NCI-H2107 (cell line): ENCODE data around the gene APC.

ENCODE experiments used
- DNase-seq: peaks from one replicate; lab custom pipeline; 2025; lab: John Stamatoyannopoulos, UW

The APC gene

DNA sequence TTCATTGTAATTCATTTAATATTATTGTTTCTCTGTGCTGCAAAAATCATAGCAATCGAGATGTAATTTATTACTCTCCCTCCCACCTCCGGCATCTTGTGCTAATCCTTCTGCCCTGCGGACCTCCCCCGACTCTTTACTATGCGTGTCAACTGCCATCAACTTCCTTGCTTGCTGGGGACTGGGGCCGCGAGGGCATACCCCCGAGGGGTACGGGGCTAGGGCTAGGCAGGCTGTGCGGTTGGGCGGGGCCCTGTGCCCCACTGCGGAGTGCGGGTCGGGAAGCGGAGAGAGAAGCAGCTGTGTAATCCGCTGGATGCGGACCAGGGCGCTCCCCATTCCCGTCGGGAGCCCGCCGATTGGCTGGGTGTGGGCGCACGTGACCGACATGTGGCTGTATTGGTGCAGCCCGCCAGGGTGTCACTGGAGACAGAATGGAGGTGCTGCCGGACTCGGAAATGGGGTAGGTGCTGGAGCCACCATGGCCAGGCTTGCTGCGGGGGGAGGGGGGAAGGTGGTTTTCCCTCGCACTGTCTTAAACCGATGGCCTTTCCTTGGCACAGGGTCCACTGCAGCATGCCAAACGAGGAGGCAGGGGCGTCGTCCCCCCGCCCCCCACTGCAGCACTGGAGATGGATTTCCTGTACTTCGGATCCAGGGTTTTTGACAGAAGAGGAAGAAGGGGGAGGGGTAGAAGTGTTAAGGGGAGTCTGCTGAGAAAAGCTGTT lies at the start of gene APC:
APC (plus strand) TSS at position 423 of the 728 bp plus-strand sequence. CDS start 17,006 bp downstream, outside the sequence.
- peak; percentile 34 for DNase-seq

DNA sequence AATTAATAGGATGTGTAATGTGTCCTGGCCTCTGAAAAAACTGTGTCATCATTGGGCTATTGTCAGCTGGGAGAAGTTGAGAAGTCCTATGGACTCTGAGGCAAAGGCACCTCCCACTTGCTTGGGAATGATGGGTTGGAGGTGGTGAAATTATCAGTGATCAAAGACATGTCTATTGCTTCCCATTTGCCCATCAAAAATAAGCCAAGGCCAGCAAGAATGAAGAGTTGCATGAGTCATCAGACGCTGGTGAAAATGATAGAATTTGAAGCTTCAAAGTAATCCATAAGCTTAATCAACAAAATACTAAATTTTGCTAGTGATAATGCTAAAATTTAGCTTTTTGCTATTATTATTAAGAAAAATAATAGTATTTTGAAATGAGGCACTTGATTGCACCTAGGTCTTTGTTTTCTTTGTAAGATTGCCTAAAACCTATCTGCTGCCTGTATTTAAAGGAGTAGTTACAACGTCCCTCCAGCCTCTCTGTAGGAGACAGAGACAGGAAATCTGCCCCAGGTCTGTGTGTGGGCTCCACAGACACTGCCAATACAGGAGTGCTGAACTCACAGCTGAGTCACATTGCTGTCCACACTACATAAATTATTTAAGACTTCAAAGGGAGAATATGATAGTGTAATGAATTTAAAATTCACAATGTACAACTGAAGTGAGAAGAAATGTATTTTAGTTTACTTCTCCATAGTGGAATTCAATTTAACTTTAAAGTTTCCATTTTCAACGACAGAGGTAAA lies 48.4 kb upstream of the APC start:
- no peak for DNase-seq

GRCh38 chr5:112690605-112691338 lies 46.9 kb upstream of the APC start:
- DNase-seq, result no peak

GRCh38 chr5:112691339-112691680 lies 46.4 kb upstream of the APC start:
- no peak for DNase-seq

DNA sequence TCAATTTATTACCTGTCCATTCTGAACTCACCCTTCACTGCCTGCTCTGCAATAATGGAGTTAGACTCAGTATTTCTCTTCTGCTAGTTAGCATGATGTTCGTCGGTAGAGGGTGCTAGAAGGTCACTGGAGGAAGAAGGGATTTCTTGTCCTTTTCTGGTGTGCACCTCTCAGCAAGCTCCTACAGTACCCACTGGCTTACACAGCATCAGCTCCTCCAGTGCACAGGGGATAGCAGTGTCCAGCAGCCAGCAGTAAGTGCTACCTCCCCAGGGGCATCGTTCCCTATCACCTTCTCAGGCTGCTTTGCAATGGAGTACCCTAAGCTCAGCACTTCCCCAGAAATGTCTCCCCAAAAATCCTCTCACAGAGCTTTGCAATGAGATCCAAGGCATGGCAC lies 45.9 kb upstream of the APC start:
- no peak for DNase-seq

GRCh38 chr5:112692472-112692871 lies 45.2 kb upstream of the APC start:
- DNase-seq, result no peak

DNA sequence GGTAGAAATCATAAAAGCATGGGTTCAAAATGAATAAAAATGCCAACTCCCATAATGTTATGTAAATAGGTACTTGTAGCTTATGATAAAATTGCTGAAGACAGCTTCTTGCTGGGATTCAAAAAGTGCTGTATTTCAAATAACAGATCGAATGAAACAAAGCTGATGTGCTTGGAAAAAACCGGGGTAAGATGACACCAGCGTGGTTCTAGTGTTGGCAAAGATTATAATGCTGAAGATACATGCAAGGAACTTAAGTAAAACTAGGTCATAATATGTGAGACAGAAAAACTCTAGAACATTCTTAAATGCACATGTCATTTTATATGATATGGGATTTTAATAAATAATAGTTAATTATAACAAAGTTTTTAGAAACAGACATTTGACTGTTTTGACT lies 44.4 kb upstream of the APC start:
- no peak for DNase-seq

DNA sequence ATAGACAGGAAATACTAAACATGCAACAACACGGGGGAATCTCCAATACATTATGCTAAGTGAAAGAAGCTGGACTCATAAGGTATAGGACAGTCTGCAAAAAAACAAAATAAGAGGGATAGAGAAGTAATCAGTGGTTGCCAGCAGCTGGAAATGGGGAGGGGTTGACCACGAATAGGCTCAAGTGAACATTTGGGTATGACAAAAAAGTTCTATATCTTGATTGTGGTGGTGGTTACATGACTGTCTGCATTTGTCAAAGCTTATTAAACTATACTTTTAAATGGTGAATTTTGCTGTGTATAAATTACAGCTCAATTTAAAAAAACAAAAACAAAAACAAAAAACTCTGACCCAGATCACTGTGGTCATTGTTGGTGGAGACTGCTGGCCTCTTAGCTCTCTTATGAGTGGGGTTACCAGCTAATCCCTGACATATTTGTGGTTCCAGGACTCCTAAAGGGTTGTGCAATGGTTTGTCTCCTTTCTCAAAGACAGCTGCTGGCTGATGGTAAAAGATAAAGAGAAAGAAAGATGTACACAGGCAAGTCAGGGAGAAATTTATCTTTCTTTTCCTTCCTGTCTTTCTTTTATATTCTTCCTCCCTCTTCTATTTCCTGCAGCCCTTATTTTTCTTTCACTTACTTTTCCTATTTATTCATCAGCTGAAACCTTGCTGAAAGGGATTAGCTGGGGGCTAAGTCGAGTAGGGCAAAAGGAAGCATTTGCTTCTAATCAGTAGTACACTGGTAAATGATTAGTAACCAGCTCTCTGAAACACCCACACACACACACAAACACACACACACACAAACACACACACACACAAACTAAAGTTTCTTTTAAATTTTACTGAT lies 42.6 kb upstream of the APC start:
- no peak for DNase-seq

DNA sequence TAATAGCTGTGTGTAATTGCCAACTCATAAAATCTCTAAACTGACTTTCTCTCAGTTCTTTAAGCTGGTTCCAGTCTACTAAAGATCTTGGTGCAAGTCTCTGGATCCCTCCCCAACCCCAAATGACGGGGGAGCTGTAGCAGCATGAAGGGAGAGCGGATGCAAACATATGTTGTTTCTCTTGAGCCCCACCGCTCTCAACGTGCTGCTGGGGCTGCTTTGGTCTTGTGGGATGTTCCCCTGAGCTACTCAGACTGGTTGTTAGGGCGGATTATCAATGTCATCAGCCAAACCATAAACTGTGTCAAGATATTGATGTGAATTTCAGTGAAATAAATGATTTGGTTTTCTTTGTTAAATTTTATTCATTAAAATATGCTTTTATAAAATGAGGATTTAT lies 40.9 kb upstream of the APC start:
- no peak for DNase-seq

GRCh38 chr5:112697322-112697721 lies 40.4 kb upstream of the APC start:
- no peak for DNase-seq

DNA sequence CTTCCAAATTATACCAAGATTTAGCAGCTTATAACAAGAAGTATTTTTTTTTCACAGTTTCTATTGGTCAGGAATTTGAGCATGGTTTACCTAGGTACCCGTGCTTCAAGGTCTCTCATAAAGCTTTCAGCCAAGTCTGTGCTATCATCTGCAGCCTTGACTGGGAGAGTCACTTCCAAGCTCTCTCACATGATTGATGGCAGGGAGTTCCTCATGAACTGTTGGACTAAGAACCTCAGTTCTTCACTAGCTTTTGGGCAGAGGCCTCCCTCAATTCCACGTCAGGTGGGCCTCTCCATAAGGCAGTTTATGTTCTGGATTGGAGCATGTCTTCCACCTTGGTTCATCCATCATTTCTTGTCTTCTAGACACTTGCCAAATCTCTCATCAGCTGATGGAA lies 39.9 kb upstream of the APC start:
- no peak for DNase-seq

DNA sequence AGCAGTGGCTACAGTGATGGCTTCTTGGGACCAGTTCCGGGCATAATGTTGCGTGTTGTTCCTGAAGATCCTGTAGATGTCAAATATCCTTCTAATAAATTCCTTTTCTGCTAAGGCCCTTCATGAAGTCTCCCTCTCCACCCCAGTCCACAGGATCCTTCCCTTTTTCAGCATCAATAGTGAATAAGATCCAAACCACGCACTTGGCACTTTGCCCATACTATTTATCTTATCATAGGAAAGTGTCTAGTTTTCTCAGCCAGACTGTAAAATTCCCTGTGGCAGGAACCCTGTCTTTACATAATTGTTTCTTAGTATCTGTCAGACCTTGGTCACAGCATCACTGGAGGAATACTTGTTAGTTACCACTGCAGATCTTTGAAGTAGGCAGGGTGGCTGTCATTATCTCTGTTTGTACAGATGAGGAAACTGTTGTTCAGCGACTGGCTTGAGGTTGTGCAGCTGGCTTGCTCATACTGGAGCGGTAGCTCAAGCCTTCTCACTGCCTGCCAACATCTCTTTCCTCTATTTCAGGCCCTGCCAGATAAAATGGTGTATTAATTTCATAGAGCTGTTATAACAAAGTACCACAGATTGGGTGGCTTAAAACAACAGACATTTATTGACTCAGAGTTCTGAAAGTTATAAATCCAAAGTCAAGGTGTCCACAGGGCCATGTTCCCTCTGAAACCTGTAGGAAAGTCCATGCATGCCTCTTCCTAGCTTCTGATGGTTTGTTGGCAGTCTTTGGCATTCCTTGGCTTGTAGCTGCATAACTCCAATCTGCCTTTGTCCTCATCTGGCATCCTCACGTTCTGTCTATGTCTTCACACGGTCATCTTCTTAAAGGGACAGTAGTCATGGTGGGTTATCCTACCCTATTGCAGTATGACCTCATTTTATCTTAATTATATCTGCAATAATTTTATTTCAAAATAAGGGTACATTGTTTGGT lies 33.5 kb upstream of the APC start:
- DNase-seq, result no peak

DNA sequence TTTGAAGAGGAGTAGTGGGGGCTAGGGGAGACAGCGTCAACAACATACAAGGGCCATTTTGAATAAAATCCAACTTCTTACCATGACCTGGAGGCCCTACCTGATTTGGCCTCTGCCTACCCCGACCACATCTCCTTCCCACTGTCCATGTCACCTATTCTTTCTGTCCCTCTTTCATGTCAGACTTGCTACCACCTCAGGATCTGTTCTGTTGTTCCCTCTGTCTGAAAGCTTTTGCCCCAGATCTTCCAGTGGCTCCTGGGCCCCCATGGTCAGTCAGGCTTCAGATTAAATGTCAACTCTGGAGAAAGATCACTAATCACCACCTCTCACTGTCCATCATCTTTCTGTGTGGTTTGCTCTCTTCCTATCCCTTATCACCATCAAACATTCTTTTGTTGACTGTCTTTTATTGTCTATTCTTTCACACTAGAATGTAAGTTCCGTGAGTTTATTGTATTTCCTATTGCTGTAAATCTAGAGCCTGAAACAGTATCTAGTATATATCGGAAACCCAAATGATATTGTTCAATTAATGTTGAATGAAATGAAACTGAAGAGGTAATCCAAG lies 31.2 kb upstream of the APC start:
- DNase-seq, result no peak

- peak; percentile 92 for DNase-seq
Measured at GRCh38 chr5:112707187-112708102, 30.2 kb upstream of the APC start.

- no peak for DNase-seq
Measured at GRCh38 chr5:112708103-112708622, 29.5 kb upstream of the APC start.

DNA sequence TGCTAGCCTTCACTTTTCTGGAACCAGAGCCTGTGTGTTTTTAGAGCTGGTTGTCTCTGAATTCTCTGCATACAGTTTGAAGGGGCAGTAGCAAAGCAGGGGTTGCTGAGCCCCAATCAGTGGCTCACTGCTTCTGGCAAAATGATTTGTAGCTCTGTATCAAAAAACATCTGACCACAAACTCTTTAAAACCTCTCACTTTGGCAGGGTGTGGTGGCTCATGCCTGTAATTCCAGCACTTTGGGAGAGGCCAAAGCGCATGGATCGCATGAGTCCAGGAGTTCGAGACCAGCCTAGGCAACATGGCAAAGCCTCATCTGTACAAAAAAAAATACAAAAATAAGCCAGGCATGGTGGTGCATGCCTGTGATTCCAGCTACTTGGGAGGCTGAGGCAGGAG lies 28.3 kb upstream of the APC start:
- no peak for DNase-seq

GRCh38 chr5:112710896-112711295 lies 26.8 kb upstream of the APC start:
- DNase-seq, result no peak

- no peak for DNase-seq
Measured at GRCh38 chr5:112711436-112711835, 26.2 kb upstream of the APC start.

- no peak for DNase-seq
Measured at GRCh38 chr5:112713206-112713605, 24.5 kb upstream of the APC start.
